SK-N-SH treated with all-trans-retinoic acid at 6 μM for 48 hours (cell line): ENCODE results near the gene MRPS5.

Experiments
- ARNTL ChIP-seq: fragments of 450-650 bp; formaldehyde crosslinking; IDR thresholded peaks from 2 replicates; pipeline ENCODE4 v1.5.0; 2020; ENCODE audit warnings: low read depth, mild to moderate bottlenecking, moderate library complexity, borderline replicate concordance
- OSR1 ChIP-seq: fragments of 250-450 bp; sonication (Bioruptor Pico); IDR thresholded peaks from 2 replicates; pipeline ENCODE4 v1.8.0; 2022; ENCODE audit warnings: moderate library complexity, mild to moderate bottlenecking, inconsistent platforms
- PATZ1 ChIP-seq: fragments of 250-450 bp; sonication (Bioruptor Pico); IDR thresholded peaks from 2 replicates; pipeline ENCODE4 v1.8.0; 2020; ENCODE audit warnings: mild to moderate bottlenecking, moderate library complexity, borderline replicate concordance
- POU6F1 ChIP-seq: fragments of 250-450 bp; sonication (Bioruptor Pico); IDR thresholded peaks from 2 replicates; pipeline ENCODE4 v1.8.0; 2021; ENCODE audit warnings: low read depth, mild to moderate bottlenecking, moderate library complexity, borderline replicate concordance
- RARB ChIP-seq: fragments of 250-450 bp; sonication (Bioruptor Pico); IDR thresholded peaks from 2 replicates; pipeline ENCODE4 v1.8.0; 2021; ENCODE audit warnings: mild to moderate bottlenecking, moderate library complexity
- TOX ChIP-seq: fragments of 250-450 bp; sonication (Bioruptor Pico); IDR thresholded peaks from 2 replicates; pipeline ENCODE4 v1.8.0; 2021; ENCODE audit warnings: mild to moderate bottlenecking, moderate library complexity, borderline replicate concordance
- TSHZ2 ChIP-seq: fragments of 250-450 bp; sonication (Bioruptor Pico); IDR thresholded peaks from 2 replicates; pipeline ENCODE4 v1.5.0; 2020; ENCODE audit warnings: mild to moderate bottlenecking, moderate library complexity
- ZFP3 ChIP-seq: fragments of 250-450 bp; sonication (Bioruptor Pico); IDR thresholded peaks from 2 replicates; pipeline ENCODE4 v1.5.0; 2020; ENCODE audit warnings: mild to moderate bottlenecking, moderate library complexity
- ZNF565 ChIP-seq: fragments of 450-650 bp; formaldehyde crosslinking; conservative IDR thresholded peaks from 2 replicates; pipeline ENCODE4 v1.5.0; 2020; ENCODE audit warnings: low read depth, mild to moderate bottlenecking, moderate library complexity
- ZNF70 ChIP-seq: fragments of 450-650 bp; formaldehyde crosslinking; IDR thresholded peaks from 2 replicates; pipeline ENCODE4 v1.5.0; 2020; ENCODE audit warnings: mild to moderate bottlenecking, moderate library complexity

GRCh38 chr2:95043300-95044093, 78.1 kb downstream of the MRPS5 start:
- TF ChIP-seq ZFP3 (CRISPR knock-in tag) (no peak), ZNF565 (CRISPR knock-in tag) (no peak), ARNTL (CRISPR knock-in tag) (no peak), ZNF70 (CRISPR knock-in tag) (no peak), PATZ1 (CRISPR knock-in tag) (no peak), RARB (CRISPR knock-in tag) (no peak), POU6F1 (no peak), TOX (CRISPR knock-in tag) (no peak), OSR1 (CRISPR knock-in tag) (no peak), TSHZ2 (CRISPR knock-in tag) (no peak)
